HG03045 (cell line): ENCODE data around the gene EVA1A.

Experiments
- ATAC-seq: cut with Tn5 transposase; IDR thresholded peaks from one replicate; pipeline ENCODE4 v1.9.1; 2021; ENCODE audit warnings: mild to moderate bottlenecking, moderate library complexity; ENCODE audit not compliant: unreplicated experiment

Gene EVA1A

GRCh38 chr2:75564026-75564688, 3.4 kb upstream of the EVA1A start:
- ATAC-seq: no peak

GRCh38 chr2:75563591-75563990, 2.9 kb upstream of the EVA1A start:
- ATAC-seq: no peak

- ATAC-seq: no peak
Measured at GRCh38 chr2:75562513-75562864, 1.8 kb upstream of the EVA1A start.

GRCh38 chr2:75561566-75562512, 1.1 kb upstream of the EVA1A start:
- ATAC-seq: no peak

- no peak for ATAC-seq
Measured at GRCh38 chr2:75560022-75560767, 544 bp downstream of the EVA1A start.

- ATAC-seq: no peak
Measured at GRCh38 chr2:75559680-75560021, 1.1 kb downstream of the EVA1A start.

- no peak for ATAC-seq
Measured at GRCh38 chr2:75558786-75559679, 1.7 kb downstream of the EVA1A start.

- no peak for ATAC-seq
Measured at GRCh38 chr2:75558136-75558535, 2.6 kb downstream of the EVA1A start.

GRCh38 chr2:75557474-75558133, 3.1 kb downstream of the EVA1A start:
- ATAC-seq: no peak

- no peak for ATAC-seq
Measured at GRCh38 chr2:75556679-75557366, 3.9 kb downstream of the EVA1A start.

- no peak for ATAC-seq
Measured at GRCh38 chr2:75555701-75556100, 5.0 kb downstream of the EVA1A start.

- ATAC-seq: no peak
Measured at GRCh38 chr2:75553935-75554531, 6.7 kb downstream of the EVA1A start.

GRCh38 chr2:75552222-75552621, 8.5 kb downstream of the EVA1A start:
- ATAC-seq: no peak

- no peak for ATAC-seq
Measured at GRCh38 chr2:75551434-75551833, 9.3 kb downstream of the EVA1A start.

- ATAC-seq: no peak
Measured at GRCh38 chr2:75549401-75550253, 11.1 kb downstream of the EVA1A start.

- no peak for ATAC-seq
Measured at GRCh38 chr2:75548036-75548573, 12.6 kb downstream of the EVA1A start.

- no peak for ATAC-seq
Measured at GRCh38 chr2:75547345-75548035, 13.2 kb downstream of the EVA1A start.
